ENCODE data around the gene ZFR2.

- no peak for TF ChIP-seq CTCF (IDR thresholded peaks at IDR 0.05 in 2 of 3, conservative IDR thresholded peaks at IDR 0.05 in 1 of 3; ENCODE audit: control insufficient read depth in 2 of 3, extremely low read depth in 1 of 3, insufficient read depth in 1 of 3, low read depth in 3 of 3, low read length in 3 of 3)
- no peak for TF ChIP-seq JUNB (IDR thresholded peaks at IDR 0.05)
- TF ChIP-seq USF2 (IDR thresholded peaks at IDR 0.05; ENCODE audit: borderline replicate concordance, low read depth, low read length) = no peak
- TF ChIP-seq POLR2A (IDR thresholded peaks at IDR 0.05; ENCODE audit: low read depth, low read length) = no peak
- no peak for TF ChIP-seq RUNX3 (IDR thresholded peaks at IDR 0.05; ENCODE audit: low read length)
- TF ChIP-seq RCOR1 (conservative IDR thresholded peaks at IDR 0.05; ENCODE audit: low read depth, low read length) = no peak
- TF ChIP-seq RAD51 (IDR thresholded peaks at IDR 0.05) = no peak
- no peak for TF ChIP-seq POLR2AphosphoS5 (IDR thresholded peaks at IDR 0.05; ENCODE audit: low read length)
Measured at GRCh38 chr19:3782330-3782729, 86.5 kb downstream of the ZFR2 start.
